GM19025 (cell line): ENCODE results near the gene COL25A1.

ENCODE experiments used
- ATAC-seq: cut with Tn5 transposase; IDR thresholded peaks from one replicate; pipeline ENCODE4 v1.9.1; 2021; ENCODE audit warnings: mild to moderate bottlenecking, low read depth, moderate library complexity; ENCODE audit not compliant: unreplicated experiment

The COL25A1 gene

DNA sequence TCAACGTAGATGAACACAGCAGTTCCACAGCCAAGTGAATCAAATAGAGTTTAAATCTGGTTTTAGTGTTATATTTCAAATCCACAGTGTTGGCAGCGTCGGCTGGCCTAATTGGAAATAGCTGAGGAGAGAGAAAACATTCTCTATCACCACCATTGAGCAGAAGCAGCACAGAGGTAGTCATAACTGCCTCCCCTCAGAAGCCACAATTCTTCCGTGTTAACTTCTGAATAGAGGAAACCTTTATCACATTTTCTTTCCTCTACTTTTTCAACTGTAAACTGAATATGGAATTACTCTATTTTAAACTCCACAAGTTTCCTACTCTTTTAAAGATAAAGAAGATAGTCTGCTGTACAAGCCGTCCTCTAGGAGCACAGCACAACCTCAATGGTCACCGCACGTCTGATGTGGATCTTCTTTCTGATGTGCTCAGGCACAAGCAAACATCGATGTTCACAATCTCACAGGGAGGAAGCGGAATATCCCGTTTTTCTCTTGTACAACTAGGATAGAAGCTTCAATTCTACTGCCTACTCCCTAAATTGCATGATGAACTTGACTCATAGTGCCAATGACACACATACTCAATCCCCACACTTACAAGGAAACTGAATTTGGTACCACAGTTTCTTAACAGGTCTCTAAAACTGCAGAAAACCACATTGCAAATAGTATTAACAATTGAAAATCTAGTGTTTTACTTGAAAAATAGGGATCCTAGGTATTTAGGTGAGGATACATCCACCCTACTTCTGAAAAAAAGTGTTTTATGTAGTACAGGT, 321.8 kb downstream of the COL25A1 start:
- no peak for ATAC-seq

DNA sequence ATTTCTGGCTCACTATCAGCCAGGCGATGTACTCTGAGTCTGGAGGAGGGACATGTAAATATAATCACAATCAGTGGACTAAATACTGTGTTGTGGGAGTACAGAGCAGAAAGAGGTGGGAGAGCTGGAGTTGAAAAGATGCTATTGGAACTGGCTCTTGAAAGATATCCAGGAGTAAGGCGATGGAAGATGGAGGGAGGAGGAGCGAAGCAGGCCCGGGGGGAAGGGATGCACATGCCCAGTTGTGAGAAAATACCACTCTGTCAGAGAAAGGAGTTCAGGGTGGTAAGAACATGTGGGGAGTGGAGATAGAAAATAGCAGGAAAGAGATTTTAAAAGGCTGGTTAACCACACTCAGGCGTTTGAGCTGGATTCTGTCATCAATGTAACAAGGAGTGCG, 322.7 kb downstream of the COL25A1 start:
- ATAC-seq = no peak

DNA sequence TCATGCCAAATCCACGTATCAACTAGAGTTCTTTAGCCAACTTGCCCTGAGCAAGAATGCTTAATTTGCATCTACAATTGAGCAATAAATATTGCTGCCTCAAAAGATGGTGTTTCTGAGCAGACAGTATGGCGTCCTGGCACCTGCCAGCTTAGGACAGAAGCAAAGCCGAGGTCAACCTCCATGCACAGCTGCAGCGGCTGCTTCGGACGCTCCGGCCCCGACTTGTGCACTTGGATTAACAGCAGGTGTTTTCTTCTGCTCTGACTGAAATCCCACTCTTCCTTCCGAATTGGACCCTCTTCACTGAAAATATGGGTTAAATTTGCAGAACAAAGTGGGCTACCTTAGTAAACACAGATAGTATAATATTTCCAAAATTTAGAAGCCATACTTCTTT, 324.4 kb downstream of the COL25A1 start:
- ATAC-seq = no peak

DNA sequence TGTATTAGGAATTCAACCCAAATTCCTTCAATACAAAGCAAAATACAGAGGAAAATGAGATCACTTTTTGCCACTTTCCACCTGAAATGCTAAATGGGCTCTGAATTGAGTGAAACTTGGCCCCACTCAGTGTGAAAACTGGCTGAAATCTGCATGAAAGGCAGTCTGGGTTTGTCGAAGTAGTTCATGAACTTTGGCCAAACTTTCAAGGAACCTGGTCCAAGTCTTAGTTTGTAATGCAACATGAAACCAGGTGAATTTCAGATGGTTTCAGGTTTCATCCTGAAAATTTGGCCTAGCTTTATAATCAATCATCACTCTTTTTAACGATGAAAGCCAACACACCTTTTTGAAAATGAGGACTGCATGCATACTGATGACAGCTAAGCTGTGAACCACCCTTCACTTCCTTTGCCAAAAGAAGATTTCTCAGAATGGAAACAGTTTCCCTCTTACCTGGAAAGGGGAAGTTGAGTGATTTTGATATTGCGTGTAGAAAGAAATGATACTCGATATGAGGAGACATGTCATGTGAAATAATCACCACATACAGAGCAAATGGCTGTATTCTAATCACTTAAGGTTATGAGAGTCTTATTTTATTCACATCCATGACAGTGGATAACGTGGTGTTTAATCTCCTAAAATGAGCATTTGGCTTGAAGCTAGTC, 329.7 kb downstream of the COL25A1 start:
- ATAC-seq = no peak

DNA sequence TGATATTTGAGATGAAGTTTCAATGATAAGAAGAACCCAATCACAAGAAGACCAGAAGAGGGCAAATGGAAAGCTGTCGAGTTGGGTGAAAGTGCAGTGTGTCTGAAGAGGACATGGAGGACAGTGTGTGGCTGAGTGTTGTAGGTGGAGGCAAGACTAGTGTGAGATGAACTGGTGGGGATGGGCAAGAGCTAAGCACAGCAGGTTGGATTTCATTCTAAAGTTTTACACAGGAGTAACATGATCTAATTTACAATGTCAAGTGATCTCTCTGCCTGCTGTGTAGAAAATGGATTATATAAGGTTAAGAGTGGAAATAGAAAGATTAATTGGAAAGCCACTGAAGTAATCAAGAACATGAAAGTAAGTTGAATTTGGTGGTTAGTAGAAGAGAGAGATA, 331.0 kb downstream of the COL25A1 start:
- ATAC-seq = no peak

DNA sequence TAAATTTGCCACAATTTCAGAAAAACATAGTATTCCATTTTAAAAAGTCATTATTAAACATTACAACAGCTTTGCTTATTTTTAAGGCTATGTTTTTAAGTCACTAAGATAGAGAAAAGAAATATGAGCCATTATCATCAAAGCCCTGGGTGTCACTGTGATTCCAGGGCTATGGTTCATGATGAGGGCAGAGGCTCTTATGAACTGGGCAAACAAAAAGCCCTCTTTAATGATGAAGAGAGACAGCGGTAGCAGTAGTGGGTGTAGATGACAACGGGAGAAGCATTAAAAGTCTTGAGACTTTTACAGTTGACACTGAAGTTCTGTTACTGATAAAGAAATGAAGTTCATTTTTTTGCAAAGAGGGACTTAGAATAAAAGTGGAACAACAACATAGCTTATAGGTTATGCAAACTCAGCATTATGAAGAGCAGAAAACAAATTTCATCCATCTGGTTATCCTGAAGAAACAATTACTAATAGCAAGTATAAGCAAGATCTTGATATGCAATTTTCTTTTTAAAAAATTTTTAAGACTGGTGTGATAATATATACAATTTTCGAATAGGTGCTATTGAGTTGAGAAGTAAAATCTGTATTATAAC, 336.9 kb downstream of the COL25A1 start:
- no peak for ATAC-seq

DNA sequence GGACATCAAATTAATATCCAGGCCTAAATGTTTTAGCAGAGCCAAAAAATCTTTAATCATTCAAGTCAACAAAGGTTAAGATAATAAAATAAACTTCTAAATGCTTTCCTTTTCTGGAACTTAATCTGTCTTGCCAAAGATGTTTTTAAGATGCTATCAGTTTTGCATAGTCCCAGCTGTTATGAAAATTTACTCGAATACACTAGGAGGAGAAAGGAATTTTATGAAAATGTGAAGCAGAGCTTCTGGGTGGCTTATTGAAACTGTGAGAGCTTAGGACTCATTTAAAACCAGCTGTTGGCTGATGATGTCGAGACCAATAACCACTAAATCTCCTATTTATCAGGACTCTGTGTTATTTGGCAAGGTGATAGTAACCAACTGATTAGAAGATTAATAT, 337.4 kb downstream of the COL25A1 start:
- no peak for ATAC-seq

DNA sequence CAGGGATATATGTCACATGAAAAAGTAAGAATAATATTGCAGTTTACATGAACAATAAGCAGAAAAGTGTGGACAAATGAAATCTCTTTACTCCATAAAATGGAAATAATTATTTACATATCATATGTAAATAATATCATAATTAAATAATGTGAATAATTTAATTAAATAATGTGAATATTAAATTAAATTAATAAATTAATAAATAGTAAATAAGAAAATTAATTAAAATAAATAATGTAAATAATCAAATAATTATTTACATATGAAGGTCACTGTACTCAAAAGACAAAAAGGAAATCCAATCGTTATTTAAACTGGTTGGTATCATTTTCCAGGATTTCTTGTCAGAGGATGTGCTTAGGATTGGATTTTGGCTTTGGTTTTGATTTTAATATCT, 338.5 kb downstream of the COL25A1 start:
- ATAC-seq = no peak

DNA sequence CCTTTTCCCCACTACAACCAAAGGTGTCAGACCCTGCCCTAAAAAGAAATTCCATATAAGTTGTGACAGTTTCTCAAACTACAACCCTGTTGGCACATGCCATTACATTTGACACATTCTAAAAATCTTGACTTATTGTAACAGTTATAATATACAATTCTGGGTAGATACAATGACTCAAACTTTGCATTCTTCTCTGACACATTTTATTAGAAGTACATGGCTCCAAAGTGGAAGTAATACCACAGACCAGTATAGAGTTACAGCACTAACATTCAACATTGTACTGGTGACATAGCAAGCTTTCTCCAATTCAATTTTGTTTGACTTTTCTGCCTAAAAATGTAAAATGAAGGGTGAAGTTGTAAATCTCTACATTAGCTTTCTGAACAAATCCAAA, 343.0 kb downstream of the COL25A1 start:
- ATAC-seq = no peak

DNA sequence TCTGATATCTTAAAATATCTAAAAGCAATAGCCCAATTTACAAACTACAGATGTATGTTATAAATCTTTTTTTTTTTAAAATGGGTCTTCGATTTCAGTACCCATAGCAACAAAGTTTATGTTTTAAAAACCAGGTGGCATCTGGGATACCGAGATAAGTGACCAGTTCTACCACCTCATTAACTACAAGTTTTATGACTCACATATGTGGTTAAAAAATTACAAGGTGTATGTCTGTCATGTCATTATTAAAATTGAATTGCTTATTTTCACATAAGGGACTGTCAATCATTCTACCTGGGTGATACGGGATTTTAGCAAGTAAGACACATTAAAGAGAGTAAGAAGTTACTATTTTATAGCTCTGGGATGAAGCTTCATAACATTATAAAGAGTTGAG, 347.6 kb downstream of the COL25A1 start:
- no peak for ATAC-seq

DNA sequence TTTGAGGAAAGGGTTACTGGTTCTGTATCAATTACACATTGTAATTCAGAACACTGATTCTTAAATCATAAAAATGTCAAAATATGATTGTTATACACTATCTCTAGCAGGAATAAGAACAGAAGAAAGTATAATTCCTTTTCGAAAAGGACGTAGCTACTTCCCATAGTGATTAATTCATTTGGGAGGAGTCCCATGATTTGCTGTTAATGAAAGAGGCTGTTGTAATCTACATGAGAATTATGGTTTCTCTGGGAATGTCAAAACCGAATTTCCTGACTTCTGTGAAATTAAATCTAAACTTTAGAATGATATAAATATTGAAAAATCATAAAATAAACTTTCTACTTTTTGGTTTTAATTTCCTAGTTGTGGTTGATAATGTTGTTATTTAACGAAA, 348.5 kb downstream of the COL25A1 start:
- ATAC-seq = no peak

DNA sequence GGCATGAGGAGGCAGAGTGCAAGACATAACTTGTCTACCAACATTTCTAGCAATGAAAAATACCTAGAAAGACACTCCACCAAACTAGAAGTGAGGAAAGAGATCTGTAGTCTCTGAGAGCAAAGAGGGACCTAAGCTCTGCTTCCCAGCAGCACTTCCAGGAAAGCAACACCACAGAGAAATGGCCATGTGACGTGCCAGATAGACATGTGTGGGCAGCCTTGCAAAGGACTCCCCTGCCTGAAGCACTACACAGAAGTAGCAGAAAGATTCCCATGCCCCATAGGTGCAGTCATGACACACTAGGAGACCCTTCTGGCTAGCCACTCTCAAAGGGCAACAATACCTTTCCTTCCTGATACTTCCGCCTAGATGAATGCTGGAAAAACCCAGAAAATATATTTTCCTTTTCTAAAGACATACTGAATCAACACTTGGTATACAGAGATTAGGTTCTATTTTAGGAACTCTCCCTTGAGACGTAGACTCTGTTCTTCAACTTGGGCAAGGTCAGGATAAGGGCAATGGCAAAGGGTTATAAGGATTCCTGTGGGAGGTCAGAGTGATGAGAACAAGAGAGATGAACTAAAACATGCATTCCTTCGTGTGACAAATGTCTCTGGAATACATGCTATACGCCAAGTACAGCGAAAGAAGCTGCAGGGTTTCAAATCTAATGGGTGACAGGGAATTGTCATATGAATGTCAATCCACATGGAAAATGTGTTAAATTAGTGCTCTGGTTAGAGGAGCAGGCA, 352.1 kb downstream of the COL25A1 start:
- ATAC-seq = no peak

DNA sequence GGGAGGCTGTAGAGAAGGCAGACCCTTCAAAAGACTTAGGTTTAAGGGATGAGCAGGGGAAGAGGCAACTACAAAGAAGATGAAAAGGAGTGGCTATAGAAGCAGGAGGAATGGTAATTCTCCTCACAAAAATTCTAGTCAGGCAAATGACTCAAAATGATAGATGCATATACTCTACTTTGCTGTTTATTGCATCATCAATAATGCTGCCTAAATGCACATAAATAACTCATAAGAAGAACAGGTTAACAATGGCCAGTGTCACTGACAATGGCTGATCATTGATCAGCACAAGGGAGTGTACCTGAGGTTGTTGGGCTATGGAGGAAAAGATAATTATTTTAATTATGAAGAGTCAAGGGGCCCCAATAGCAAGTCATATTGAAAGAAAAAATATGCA, 354.9 kb downstream of the COL25A1 start:
- ATAC-seq = no peak

DNA sequence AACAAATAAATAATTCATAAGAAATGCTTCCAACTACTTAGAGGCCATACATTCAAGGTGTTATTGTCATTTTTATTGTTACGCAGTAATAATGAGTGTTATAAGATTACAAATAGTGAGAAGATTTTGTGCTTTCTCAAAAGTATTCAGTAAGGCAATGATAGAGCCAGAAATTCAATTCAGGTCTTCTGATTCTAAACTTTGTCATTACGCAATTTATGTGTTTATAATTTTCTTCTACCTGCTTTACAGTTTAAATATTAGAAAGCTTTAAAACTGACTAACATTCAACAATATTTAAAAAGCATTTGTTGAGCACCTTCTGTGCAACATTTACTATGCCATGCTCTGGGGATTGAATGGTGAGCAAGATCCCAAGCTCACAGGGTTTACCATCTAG, 356.2 kb downstream of the COL25A1 start:
- ATAC-seq = no peak

DNA sequence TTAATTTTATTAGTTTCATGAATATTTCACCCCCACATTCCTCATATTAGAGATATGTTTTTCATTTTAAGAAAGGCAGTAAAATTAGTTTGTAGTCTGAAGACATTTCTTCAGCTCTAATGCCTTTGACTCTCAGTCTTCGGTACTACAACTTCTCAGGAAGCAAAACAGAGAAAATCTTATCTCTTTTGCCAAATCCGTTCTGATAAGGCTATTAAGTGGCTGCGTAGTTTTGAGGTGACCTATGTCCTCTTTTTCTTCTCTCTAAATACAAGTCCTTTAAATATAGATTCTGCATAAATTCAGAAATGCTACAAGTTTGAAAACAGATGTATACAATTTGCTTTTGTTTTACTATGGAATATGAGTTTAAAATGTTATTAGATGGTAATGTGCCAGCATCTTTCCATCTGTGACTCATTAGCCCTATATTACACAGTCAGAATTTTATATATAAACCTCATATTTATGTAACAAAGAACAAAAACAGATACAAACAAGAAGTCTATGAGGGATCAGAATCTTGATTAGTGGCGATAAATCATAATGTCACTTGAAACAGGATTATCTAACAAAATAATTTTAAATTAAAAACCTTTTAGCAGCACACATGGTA, 358.4 kb downstream of the COL25A1 start:
- ATAC-seq = no peak

DNA sequence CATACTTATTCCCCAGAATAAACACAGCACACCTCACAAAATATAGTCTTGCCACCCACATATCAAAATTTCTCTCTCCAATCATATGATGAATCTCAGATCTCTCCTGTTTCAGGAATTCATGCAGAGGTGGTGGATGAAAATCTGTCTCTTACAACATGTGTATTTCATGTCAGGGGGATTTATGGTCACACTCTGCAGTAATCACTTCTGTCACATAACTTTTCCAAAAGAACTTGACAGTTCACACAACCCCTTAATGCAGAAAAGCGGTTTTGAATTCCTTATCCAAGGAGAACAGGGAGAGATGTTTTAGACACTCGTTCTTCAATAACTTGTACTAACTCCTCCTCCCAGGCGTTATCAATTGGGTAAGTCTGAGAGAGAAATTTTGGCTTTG, 359.1 kb downstream of the COL25A1 start:
- ATAC-seq = no peak

DNA sequence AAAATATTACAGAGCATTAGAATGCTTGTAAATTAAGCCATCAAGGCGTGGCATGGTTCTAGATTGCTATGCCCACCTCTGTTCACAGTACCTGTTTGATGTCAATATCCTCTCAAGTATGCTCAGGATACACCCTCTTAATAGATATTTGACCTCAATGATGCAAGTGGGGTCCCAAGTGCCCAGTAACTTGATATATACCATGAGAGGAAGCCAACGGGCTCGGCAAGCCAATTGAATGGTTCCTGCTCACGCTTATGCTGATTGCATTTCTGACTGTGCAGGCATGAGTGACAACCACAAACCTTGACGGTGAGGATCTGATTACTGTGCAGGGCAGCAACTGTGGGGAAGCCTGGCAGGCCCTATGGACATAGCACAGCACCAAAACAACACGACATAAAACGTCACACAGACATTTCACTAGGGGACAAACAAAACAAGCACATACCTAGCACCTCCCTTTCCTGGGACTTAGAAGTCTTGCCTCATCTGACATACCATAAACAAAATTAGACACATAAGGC, 360.5 kb downstream of the COL25A1 start:
- no peak for ATAC-seq

DNA sequence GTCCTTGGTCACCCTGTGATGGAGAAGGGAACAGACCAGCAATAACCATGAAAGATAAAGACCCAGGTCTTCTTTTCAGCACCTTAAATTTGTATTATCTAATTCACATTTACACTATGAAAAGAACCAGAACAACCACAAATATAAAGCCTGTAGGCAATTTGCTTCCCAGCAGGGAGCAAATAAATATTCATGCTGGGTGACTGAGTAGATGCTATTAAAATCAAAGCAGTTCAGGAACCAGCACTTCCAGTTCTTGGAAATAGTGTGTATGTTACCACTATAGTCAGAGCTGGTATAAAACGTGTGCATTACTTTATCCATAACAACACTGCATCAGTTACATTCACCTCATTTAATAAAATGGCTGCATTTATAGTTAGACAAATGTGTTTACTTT, 361.8 kb downstream of the COL25A1 start:
- ATAC-seq = no peak

DNA sequence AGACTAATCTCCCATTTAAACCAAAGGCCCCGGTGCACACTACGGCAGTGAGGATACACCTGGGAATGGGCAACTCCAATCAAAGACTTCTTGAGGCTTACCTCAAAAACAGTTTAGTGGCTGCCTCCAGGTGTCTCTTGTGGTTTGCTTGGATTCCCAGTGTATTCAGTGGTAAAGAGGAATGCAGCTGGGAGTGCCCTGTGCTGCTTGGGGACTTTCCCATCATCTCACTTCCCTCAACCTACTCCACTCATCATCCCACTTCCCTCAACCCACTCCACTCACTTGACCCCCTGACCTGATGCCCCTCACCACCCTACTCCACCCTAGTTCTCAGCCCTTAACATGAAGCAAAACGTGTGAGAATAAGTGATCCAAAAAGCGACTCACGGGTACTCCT, 362.3 kb downstream of the COL25A1 start:
- ATAC-seq = no peak

DNA sequence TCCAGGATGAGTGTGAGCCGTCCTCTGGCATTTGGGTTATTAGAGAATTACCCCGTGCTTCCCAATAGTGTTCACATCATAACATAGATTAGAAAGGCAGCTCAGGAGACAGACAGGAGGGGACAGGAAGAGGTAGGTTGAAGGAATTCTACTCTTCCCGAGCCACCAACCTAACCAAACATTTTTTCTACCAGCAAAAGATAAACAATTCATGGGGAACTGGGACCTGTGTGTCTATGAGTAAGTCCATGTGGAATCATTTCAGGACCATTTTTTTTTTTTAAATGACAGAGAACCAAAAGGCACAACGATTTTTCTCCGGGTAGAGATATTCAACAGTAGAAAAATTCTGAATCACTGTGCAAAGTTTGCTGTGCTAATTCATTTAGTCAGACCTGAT, 365.4 kb downstream of the COL25A1 start:
- ATAC-seq = no peak
